Nephron (organoid): ENCODE results near the gene AKAP5.

ENCODE experiments used
- H3K27ac Mint-ChIP-seq, 3 experiments: 2 replicates each; pipeline ENCODE4 v1.8.0; 2020; ENCODE audit warnings: mixed read lengths in 3 of 3, mild to moderate bottlenecking in 2 of 3, moderate library complexity in 1 of 3
- H3K27me3 Mint-ChIP-seq: 2 replicates; pipeline ENCODE4 v1.8.0; 2021; ENCODE audit warnings: low read depth, mild to moderate bottlenecking, moderate library complexity, mixed read lengths
- H3K36me3 Mint-ChIP-seq: 2 replicates; pipeline ENCODE4 v1.8.0; 2020; ENCODE audit warnings: low read depth, mixed read lengths
- H3K4me1 Mint-ChIP-seq: 2 replicates; pipeline ENCODE4 v1.8.0; 2020; ENCODE audit warnings: mixed read lengths
- H3K4me3 Mint-ChIP-seq, 3 experiments: 2 replicates each; pipeline ENCODE4 v1.8.0; 2020; ENCODE audit warnings: mild to moderate bottlenecking in 3 of 3, mixed read lengths in 3 of 3, moderate library complexity in 2 of 3
- H3K9me3 Mint-ChIP-seq: 2 replicates; pipeline ENCODE4 v1.8.0; 2020; ENCODE audit warnings: mixed read lengths
- CTCF ChIP-seq, 3 experiments: fragments of 200-600 bp; sonication (generic); IDR thresholded peaks; one replicate each; pipeline ENCODE4 v1.5.0; 2021; ENCODE audit warnings: antibody characterized with exemption in 3 of 3; ENCODE audit not compliant: unreplicated experiment in 3 of 3

Gene AKAP5

GRCh38 chr14:64520699-64521098 lies 55.4 kb downstream of the AKAP5 start:
- no peak for TF ChIP-seq CTCF (IDR thresholded peaks at IDR 0.05; ENCODE audit: unreplicated experiment in 3 of 3)
- H3K27me3 Mint-ChIP-seq: no peaks in the 10 kb centered on the region
- H3K4me1 Mint-ChIP-seq: peaks cover 5% of the 10 kb centered on the region
- H3K4me3 Mint-ChIP-seq: no peak overlapping the region
- H3K27ac Mint-ChIP-seq: no peak overlapping the region
- peaks cover 5% of the 10 kb centered on the region for H3K36me3 Mint-ChIP-seq
- H3K9me3 Mint-ChIP-seq: no peaks in the 10 kb centered on the region

- peaks cover 5% of the 10 kb centered on the region for H3K4me1 Mint-ChIP-seq
- peaks cover 15% of the 10 kb centered on the region for H3K36me3 Mint-ChIP-seq
- no peaks in the 10 kb centered on the region for H3K9me3 Mint-ChIP-seq
- TF ChIP-seq CTCF (IDR thresholded peaks at IDR 0.05; ENCODE audit: unreplicated experiment in 3 of 3): no peak
- no peaks in the 10 kb centered on the region for H3K27me3 Mint-ChIP-seq
- no peak overlapping the region for H3K27ac Mint-ChIP-seq
- no peak overlapping the region for H3K4me3 Mint-ChIP-seq
Observed at GRCh38 chr14:64522591-64523355, 57.5 kb downstream of the AKAP5 start.
